ENCODE results near the gene SGPL1.

DNA sequence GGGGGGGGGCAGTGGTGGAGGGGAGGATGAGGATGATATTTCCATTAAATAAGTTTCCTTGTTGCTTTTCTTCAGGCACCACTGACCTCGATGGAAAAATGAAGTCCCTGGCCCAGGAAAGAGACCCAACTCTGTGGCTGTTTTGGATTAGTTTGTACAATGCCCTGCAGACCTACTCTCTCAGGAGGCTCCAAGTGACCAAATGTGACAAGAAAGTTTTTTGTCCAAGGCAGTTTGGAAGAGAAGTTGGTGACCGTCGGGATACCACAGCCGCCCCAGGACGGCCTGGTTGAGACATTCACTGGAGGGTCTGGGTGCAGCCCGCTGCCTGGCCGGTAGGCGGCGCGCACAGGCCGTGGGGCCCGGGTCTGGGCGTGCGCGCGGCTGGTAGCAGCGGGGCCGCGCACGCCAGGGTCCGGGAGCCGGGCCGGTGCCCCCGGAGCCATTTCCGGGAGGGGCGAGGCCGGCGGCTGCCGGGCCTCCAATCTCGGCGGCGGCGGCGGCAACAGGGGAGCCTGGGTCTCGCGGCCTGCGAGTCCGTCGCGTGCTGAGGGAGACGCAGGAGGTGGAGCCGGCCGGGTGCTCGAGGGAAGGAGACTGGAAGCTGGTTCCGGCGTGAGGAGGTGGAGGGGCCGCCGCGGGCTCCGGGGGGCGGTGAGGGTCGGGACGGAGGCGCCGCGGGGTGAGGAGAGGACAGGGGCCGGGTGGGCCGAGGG, at the start of gene SGPL1:
- TF ChIP-seq POLR2A (IDR thresholded peaks at IDR 0.05; ENCODE audit: borderline replicate concordance, extremely low read depth, insufficient read depth, insufficient read length) (peak; percentile 27), ELF1 (IDR thresholded peaks at IDR 0.05; ENCODE audit: borderline replicate concordance, low read depth) (no peak), POLR2AphosphoS5 (IDR thresholded peaks at IDR 0.05; ENCODE audit: low read depth, low read length) (peak; percentile 78), MAX (IDR thresholded peaks at IDR 0.05) (peak; percentile 13; the same call in 1 of the 2 replicates), YY1 (IDR thresholded peaks at IDR 0.05; ENCODE audit: extremely low read depth, insufficient replicate concordance, low read depth, low read length) (peak; percentile 62), REST (IDR thresholded peaks at IDR 0.05; ENCODE audit: low read depth) (no peak), SRF (IDR thresholded peaks at IDR 0.05; ENCODE audit: low read depth) (no peak), EZH2phosphoT487 (IDR thresholded peaks at IDR 0.05; ENCODE audit: borderline replicate concordance) (no peak), ZFX (IDR thresholded peaks at IDR 0.05) (peak; percentile 57; the same call in 1 of the 2 replicates)
- TF ChIP-seq, protein P1, sequence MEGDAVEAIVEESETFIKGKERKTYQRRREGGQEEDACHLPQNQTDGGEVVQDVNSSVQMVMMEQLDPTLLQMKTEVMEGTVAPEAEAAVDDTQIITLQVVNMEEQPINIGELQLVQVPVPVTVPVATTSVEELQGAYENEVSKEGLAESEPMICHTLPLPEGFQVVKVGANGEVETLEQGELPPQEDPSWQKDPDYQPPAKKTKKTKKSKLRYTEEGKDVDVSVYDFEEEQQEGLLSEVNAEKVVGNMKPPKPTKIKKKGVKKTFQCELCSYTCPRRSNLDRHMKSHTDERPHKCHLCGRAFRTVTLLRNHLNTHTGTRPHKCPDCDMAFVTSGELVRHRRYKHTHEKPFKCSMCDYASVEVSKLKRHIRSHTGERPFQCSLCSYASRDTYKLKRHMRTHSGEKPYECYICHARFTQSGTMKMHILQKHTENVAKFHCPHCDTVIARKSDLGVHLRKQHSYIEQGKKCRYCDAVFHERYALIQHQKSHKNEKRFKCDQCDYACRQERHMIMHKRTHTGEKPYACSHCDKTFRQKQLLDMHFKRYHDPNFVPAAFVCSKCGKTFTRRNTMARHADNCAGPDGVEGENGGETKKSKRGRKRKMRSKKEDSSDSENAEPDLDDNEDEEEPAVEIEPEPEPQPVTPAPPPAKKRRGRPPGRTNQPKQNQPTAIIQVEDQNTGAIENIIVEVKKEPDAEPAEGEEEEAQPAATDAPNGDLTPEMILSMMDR (IDR thresholded peaks at IDR 0.05 in 2 of 3, conservative IDR thresholded peaks at IDR 0.05 in 1 of 3; ENCODE audit: borderline replicate concordance in 1 of 3, insufficient read depth in 1 of 3, low read depth in 2 of 3, low read length in 2 of 3) = peak; percentile 50 to 87 (median 86); a peak in 5 of 6 replicates
- TF ChIP-seq, protein P2, sequence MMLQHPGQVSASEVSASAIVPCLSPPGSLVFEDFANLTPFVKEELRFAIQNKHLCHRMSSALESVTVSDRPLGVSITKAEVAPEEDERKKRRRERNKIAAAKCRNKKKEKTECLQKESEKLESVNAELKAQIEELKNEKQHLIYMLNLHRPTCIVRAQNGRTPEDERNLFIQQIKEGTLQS (IDR thresholded peaks at IDR 0.05) = no peak

Data from HCT116 (cell line).